Esophagus mucosa (tissue), 1 donor: ENCODE data around the gene CENPX. TPM values are rescaled to one million over a fixed set of nuclear protein-coding genes. Genes with fewer than 3 reads are reported as not detected.
"Not testable (repeated sequence)": the region's sequence is repeated elsewhere in the genome, so short reads cannot be mapped to it uniquely, and the experiment has no call there.

ENCODE experiments used
- ATAC-seq: fragments of 200-7000 bp; cut with Tn5 transposase; one replicate; pipeline ENCODE4 v1.9.1; 2020
- total RNA-seq: library from RNA; stranded (reverse); gene quantifications from one replicate; pipeline ENCODE4 v1.2.4, GENCODE V29; 2023
- donor health status: DM: yes; HTN: yes; CAD: no.

CENPX gene
- total RNA-seq, 1 donor from 2014 or later = 71.8 TPM

DNA sequence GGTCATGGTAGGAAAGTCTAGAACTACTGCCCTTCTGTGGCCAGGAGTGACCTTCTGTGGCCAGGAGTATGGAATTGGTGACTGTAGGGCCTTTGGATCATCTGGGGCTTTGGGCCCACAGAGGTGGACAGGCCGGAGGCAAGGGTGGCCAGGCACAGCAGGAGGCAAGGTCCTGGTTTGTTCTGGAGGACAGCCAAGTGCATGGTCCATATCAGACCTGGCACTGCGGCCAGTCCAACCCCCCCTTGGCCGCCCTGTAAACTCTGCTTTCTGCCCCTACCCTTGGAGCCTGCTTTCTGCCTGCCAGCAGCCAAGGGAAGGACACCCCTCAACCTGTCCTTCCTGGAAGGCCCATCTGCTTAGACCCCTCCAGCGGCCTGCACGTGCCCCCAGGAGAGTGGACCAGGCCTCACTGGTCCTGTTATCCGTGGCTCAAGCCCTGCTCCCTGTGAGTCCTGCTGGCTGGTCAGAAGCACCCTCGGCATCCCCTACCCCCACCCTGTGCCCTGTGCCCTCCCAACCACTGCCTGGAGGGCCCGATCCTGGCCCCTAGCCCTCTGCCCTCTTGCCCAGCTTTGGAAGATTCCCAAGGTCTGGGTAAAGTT, 17.1 kb upstream of the CENPX start:
- no peak for ATAC-seq

DNA sequence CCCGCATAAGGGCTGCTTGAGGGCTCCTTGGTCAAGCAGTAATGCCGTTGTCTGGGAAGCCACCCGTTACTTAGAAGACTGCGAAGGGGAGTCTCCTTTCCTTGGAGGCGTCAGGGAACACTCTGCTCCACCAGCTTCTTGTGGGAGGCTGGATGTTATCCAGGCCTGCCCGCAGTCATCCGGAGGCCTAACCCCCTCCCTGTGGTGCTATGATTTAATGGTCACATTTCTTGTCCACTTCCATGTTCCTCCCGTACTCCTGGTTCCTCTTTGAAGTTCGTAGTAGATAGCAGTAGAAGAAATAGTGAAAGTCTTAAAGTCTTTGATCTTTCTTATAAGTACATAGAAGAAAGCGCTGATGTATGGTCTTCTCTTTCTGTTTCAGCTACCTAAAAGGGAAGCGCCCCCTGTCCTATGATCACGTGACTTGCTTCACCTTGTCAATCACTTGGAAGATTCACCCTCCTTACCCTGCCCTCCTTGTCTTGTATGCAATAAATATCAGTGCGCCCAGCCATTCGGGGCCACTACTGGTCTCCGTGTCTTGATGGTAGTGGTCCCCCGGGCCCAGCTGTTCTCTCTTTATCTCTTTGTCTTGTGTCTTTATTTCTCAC, 16.2 kb upstream of the CENPX start:
- ATAC-seq = not testable (repeated sequence)

DNA sequence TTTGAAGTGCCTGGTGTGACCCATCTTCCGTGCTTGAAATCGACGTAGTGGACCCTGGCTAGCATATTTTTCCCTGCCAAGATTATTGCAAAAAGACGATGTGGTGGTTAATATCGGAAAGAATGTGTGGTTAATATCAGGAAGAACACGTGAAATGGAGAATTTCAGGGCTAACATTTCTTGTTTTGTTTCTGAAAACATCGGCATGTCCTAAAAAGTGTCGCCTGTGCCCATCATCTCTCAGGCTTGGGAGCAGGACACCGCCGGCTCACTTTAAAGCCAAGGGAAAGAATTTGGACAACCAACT, 15.2 kb upstream of the CENPX start:
- ATAC-seq = no peak

DNA sequence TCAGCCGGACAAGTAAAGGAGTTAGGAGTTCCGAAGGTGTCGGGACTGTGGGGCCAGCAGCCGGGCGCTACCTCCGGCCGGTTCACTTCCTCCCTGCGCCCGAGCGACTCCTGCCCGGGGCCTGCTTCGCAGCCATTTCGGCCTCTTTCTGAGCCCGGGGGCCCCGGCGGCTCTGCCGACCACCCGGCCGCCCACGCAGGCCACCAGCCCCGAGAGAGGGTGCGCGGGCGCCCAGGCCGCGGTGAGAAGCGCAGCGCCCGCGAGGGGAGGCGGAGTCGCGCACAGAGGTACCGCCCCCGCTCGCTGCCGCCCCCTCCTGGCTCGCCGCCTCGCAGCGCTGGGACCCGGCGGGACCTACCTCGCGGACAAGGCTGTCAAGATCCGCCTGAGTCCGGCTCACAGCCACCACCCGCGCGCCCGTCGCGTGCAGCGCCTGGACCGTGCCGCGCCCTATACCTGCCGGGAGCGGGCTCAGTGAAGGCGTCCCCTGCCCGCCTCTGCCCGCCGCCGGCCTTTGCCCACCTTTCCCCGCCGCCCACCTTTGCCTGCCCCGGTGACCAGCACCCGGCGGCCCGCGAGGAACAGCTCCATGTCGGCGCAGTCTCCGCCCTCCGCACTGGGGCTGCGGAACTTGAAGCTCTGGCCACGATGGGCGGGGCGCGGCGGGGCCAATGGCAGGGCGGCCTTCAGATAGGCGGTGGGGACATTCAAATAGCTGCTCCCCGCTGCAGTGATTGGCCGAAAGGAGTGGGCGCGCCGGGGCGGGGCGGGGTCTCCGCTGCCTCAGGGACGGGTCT, 14.6 kb upstream of the CENPX start, which contains the start of gene DCXR:
Gene DCXR, minus strand, starts transcription at position 606 of the 797 bp plus-strand sequence. Its CDS starts 15 bp downstream, at position 591.
- ATAC-seq = peak; percentile 92

DNA sequence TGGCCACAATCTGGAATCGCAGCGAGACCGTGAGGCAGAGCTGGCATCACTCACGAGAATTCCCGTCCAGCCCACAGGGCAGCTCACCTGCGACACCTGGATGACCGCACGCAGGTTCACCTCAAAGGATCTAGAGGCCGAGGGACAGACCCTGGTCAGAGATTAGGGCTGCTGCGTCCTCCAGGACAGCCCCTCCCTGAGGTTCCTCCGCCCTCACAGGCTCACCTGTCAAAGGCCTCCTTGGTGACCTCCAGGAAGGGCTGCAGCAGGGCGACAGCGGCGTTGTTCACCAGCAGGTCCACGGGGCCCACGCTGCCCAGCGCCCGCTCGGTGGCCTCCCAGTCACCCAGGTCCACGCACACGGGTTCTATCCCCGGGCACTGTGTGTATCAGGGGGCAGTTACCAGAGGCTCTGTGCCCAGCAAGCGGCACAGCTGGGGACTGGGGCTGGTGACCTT, 14.0 kb upstream of the CENPX start:
- ATAC-seq = peak; percentile 2

- ATAC-seq = no peak
These were observed 13.4 kb upstream of the CENPX start for GRCh38 chr17:82035956-82036633.

DNA sequence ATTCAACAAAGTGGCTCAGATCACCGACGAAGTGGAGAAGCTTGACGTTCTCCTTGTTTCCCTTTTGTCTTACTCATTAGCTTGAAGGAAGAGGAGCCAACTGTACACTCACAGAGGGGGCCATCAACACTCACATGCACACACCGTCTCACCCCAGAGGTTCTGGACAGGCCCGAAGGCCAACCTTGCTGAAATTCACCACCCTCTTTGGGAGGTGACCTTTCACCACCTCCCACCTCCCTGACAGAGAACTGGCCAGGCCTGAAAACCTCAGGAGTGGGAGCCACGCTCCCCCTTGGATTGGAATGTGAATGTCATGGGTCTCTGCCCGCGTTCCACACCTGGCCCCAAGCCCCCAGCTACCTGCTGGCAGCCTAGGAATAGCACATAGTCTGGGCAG, 12.8 kb upstream of the CENPX start:
- ATAC-seq = no peak

- ATAC-seq = no peak
These were observed 11.8 kb upstream of the CENPX start for GRCh38 chr17:82034371-82035011.

DNA sequence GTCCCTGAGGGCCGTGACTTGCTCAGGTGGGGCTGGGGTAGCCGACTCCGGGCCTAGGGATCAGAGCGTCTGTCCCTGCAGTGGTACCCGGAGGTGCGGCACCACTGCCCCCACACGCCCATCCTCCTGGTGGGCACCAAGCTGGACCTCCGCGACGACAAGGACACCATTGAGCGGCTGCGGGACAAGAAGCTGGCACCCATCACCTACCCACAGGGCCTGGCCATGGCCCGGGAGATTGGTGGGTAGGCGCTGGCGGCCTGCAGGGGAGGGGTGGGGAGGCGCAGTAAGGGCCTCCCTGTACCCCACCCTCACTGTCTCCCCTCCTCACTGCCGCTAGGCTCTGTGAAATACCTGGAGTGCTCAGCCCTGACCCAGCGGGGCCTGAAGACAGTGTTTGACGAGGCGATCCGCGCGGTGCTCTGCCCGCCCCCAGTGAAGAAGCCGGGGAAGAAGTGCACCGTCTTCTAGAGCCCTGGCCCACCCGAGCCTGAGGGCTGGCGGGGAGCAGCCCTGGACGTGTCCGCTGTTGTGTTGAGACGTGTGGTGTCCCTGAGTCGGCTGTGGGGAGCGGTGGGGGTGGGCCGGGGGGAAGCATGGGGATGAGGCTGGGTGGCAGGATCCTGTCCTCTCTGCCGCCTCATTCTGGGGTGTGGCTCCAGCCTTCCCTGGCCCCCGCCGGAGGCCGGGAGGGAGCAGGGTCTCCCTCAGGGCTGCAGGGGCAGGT, 10.8 kb upstream of the CENPX start:
- no peak for ATAC-seq

GRCh38 chr17:82031885-82032627, 9.4 kb upstream of the CENPX start:
- peak; percentile 54 for ATAC-seq

DNA sequence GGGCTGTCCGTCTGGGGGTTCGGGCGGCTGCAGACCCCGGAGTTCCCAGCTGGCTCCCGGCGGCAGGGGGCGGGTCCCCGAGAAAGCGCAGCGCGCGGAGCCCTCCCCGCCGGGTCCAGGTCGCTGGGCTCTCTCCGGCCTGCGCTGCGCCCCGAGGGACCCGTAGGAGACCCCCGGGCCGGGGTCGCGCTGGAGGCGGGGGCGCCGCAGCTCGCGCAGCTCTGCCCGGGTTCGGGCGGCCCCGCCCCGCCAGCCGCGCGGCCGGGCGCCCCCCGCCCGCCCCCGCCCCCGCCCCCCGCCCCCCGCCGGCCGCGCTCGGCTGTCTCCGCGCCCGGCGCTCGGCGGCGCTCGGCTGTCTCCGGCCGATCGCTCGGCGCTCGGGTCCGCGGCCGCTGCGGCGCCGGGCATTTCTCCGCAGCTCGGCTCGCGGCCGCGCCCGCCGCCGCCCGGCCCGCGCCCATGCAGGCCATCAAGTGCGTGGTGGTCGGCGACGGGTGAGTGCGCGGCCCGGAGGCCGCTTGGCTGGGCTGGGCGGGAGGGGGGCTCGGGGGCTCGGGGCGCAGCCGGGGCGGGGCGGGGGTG, 8.7 kb upstream of the CENPX start, which contains the start of gene RAC3:
Gene RAC3, plus strand, starts transcription at position 376 of the 582 bp plus-strand sequence. Its CDS starts 84 bp downstream, at position 460.
- ATAC-seq = no peak

GRCh38 chr17:82030470-82031302, 8.0 kb upstream of the CENPX start:
- ATAC-seq = peak; percentile 74

GRCh38 chr17:82029990-82030469, 7.4 kb upstream of the CENPX start:
- no peak for ATAC-seq

DNA sequence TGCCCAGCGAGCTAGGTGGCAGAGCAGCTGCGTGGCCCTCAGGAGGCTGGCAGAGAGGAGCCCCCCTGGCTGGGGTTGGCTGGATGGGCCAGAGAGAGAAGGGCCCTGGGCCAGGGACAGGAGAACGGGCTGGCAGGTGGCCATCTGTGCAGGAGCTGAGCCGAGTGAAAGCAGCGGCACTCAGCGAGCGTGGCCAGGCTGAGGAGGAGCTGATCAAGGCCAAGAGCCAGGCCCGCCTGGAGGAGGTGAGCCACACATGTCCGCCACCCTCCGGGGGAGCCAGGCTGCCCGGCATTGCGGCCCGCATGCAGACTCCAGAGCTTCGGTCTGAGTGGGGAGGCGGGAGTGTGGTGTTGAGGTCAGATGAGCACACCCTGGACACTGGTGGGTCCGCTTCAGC, 6.7 kb upstream of the CENPX start:
- ATAC-seq = no peak

DNA sequence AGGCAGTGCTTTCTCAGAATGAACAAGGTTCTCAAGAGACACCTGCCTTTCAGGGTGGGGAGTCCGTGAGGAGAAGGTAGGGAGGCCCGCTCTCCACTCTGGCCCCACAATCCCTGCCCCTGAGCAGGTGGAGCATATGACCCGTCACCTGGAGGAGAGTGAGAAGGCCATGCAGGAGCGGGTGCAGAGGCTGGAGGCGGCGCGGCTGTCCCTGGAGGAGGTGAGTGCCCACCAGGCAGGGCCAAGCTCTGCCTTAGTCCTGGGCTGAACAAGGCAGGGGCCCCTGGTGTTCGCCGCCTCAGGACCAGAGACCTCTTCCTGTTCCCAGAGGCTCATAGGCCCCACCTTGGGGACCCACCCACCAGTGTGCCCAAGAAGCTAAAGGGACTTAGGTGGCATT, 6.3 kb upstream of the CENPX start:
- ATAC-seq = no peak

GRCh38 chr17:82028246-82028645, 5.6 kb upstream of the CENPX start:
- no peak for ATAC-seq

- no peak for ATAC-seq
These were observed 2.9 kb upstream of the CENPX start for GRCh38 chr17:82025401-82026107.

DNA sequence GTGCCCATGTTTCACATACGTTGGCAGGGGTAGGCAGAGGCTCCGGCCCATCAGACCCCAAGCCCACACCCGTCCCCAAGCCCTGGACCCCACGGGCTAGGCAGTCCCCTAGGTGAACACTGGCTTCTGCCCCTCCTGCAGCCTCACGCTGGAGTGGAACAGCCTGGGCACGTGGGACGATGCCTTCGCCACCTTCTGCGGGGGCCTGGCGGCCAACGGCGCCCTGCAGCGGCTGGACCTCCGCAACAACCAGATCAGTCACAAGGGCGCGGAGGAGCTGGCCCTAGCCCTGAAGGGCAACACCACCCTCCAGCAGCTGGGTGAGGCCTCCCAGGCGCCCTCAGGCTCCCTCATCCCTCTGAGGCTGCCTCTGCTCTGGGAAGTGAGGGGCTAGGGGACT, 2.2 kb upstream of the CENPX start:
- ATAC-seq = no peak
